ENCODE measurements around the gene ARPC5L.

DNA sequence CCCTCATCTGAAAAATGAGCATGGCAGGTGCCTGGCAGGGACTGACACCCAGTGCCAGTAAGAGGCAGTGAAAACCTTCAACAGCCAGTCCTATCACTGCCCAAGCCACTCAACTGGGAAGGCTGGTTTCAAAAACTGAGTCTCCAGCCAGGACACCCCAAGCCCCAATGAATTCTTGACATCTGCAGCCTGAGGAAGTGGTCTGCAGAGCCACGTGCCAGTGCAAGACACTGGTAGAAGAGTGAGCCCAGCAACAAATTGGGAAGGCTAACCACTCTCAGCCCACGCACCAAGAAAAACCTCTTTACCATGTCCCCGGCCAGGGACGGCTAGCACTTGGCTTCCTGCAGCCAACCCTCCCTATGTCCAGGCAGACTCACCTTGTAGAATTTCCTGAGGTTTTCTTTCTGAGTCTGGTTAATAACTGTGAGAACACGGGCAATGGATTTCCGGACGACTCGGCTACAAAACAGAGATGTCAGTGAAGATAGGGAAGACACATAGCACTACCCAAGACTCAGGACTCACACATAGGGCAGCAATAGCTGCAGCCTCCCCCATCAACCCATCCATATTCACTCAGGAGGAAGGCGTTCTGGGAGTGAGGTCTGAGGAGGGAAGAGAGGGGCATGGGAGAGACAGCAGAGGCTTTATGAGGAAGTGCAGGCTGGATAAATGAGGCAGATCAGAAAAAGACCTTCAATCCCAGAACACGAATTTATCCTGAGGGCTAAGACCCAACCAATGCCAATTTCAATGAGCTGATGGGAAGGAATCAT lies 1.9 kb upstream of the ARPC5L start:
- TF ChIP-seq, protein P1, sequence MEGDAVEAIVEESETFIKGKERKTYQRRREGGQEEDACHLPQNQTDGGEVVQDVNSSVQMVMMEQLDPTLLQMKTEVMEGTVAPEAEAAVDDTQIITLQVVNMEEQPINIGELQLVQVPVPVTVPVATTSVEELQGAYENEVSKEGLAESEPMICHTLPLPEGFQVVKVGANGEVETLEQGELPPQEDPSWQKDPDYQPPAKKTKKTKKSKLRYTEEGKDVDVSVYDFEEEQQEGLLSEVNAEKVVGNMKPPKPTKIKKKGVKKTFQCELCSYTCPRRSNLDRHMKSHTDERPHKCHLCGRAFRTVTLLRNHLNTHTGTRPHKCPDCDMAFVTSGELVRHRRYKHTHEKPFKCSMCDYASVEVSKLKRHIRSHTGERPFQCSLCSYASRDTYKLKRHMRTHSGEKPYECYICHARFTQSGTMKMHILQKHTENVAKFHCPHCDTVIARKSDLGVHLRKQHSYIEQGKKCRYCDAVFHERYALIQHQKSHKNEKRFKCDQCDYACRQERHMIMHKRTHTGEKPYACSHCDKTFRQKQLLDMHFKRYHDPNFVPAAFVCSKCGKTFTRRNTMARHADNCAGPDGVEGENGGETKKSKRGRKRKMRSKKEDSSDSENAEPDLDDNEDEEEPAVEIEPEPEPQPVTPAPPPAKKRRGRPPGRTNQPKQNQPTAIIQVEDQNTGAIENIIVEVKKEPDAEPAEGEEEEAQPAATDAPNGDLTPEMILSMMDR (IDR thresholded peaks at IDR 0.05 in 8 of 11, conservative IDR thresholded peaks at IDR 0.05 in 3 of 11) = no peak
- TF ChIP-seq POLR2AphosphoS5 (IDR thresholded peaks at IDR 0.05) = no peak

Measured in spleen (tissue), 7 donors.